Measurements from ENCODE around the gene RSRC2. TPM values are rescaled to one million over a fixed set of nuclear protein-coding genes. Genes with fewer than 3 reads are reported as not detected.
"Not testable (repeated sequence)": the region's sequence is repeated elsewhere in the genome, so short reads cannot be mapped to it uniquely, and the experiment has no call there.

Gene RSRC2
- total and polyA plus RNA-seq, 9 of the 15 experiments (the other 6 are each of a cell fraction or from before 2014, with no cell fraction given) = 52.6 to 123 (median 80.3) TPM

- H3K9me1 ChIP-seq (ENCODE audit: control insufficient read depth, insufficient read depth, low read length); DNase-seq (ENCODE audit: extremely low read depth in 1 of 4, low spot score in 3 of 4); H3K79me2 ChIP-seq (ENCODE audit: control insufficient read depth, insufficient read depth, low read length); FAIRE-seq; H4K20me1 ChIP-seq (replicated peaks; ENCODE audit: control insufficient read depth, insufficient read depth, low read length); H3K9ac ChIP-seq (ENCODE audit: insufficient read depth in 1 of 2, low read depth in 2 of 2, low read length in 2 of 2); H3K4me1 ChIP-seq (replicated peaks in 1 of 2; ENCODE audit: control insufficient read depth in 2 of 2, insufficient read depth in 2 of 2, low read length in 2 of 2); in situ Hi-C loops (cut with MboI); H3K9me3 ChIP-seq (replicated peaks; ENCODE audit: control insufficient read depth, insufficient read depth, low read depth, low read length); H3K4me3 ChIP-seq; ATAC-seq; H3K27ac ChIP-seq (ENCODE audit: extremely low read depth, low read depth, low read length); BruUV-seq (replicated peaks); H3K27me3 ChIP-seq (ENCODE audit: control insufficient read depth in 2 of 2, insufficient read depth in 2 of 2, low read length in 2 of 2); H3K4me2 ChIP-seq (ENCODE audit: insufficient read depth, low read length); H2AFZ ChIP-seq (ENCODE audit: low read depth, low read length): not testable (repeated sequence)
- POLR2A ChIA-PET = interaction anchor here (1.0 to 3.6 kb wide), 5 partner anchors 8 to 71 kb away, joined by 4 to 29 read pairs (median 7); partner anchors contain the start of genes KNTC1 and RSRC2
- CTCF ChIA-PET (ENCODE audit: low intra/inter-chr PET ratio) = interaction anchor here (0.9 to 2.2 kb wide), 2 partner anchors 71 to 129 kb away, joined by 3 to 30 read pairs; no protein-coding TSS in a partner anchor
- 87% methylated on average over 7 of the region's 7 CpGs for WGBS (ENCODE audit: insufficient coverage, low coverage, missing lambda C conversion rate)
- intact Hi-C loops (cut with micrococcal nuclease) = loop anchor here (2.0 kb wide), 2 partner anchors 50 to 134 kb away; no protein-coding TSS in a partner anchor
- peaks cover 36% of the 10 kb centered on the region; the same call in 2 of the 3 replicates for H3K36me3 ChIP-seq (ENCODE audit: control insufficient read depth, insufficient read depth, low read length)
Measured at GRCh38 chr12:122470576-122470975, 56.2 kb downstream of the RSRC2 start.

- POLR2A ChIA-PET = interaction anchor here (0.6 to 3.6 kb wide), 6 partner anchors 17 to 673 kb away, joined by 3 to 29 read pairs (median 6); partner anchors contain the start of genes KNTC1 and RSRC2
- in situ Hi-C loops (cut with MboI); H3K9me3 ChIP-seq (replicated peaks; ENCODE audit: control insufficient read depth, insufficient read depth, low read depth, low read length); H2AFZ ChIP-seq (ENCODE audit: low read depth, low read length); H3K27me3 ChIP-seq (ENCODE audit: control insufficient read depth in 2 of 2, insufficient read depth in 2 of 2, low read length in 2 of 2); FAIRE-seq; H3K9me1 ChIP-seq (ENCODE audit: control insufficient read depth, insufficient read depth, low read length); H3K4me1 ChIP-seq (replicated peaks in 1 of 2; ENCODE audit: control insufficient read depth in 2 of 2, insufficient read depth in 2 of 2, low read length in 2 of 2); H3K9ac ChIP-seq (ENCODE audit: insufficient read depth in 1 of 2, low read depth in 2 of 2, low read length in 2 of 2); H3K4me2 ChIP-seq (ENCODE audit: insufficient read depth, low read length); CTCF ChIA-PET (ENCODE audit: low intra/inter-chr PET ratio); DNase-seq (ENCODE audit: extremely low read depth in 1 of 4, low spot score in 3 of 4); H4K20me1 ChIP-seq (replicated peaks; ENCODE audit: control insufficient read depth, insufficient read depth, low read length); ATAC-seq; H3K4me3 ChIP-seq; H3K79me2 ChIP-seq (ENCODE audit: control insufficient read depth, insufficient read depth, low read length); H3K27ac ChIP-seq (ENCODE audit: extremely low read depth, low read depth, low read length); BruUV-seq (replicated peaks): not testable (repeated sequence)
- intact Hi-C loops (cut with micrococcal nuclease) = loop anchor here (2.0 kb wide), 2 partner anchors 49 to 133 kb away; no protein-coding TSS in a partner anchor
- peaks cover 29% of the 10 kb centered on the region; the same call in 2 of the 3 replicates for H3K36me3 ChIP-seq (ENCODE audit: control insufficient read depth, insufficient read depth, low read length)
- WGBS (ENCODE audit: insufficient coverage, low coverage, missing lambda C conversion rate) = 77% methylated on average over 6 of the region's 6 CpGs
Measured at GRCh38 chr12:122469856-122470255, 56.9 kb downstream of the RSRC2 start.

Measured in K562 (cell line).